ENCODE data around the gene SPAG17. TPM values are rescaled to one million over a fixed set of nuclear protein-coding genes. Genes with fewer than 3 reads are reported as not detected.

SPAG17 gene
- total RNA-seq, 1 experiment from 2014 or later = not detected

GRCh38 chr1:118085365-118085764 lies 99.7 kb downstream of the SPAG17 start:
- intact Hi-C loops (cut with micrococcal nuclease) = no loop called here
- ATAC-seq (no peak), DNase-seq (no peak)
- ChIA-PET CTCF (no interaction called here), POLR2A (ENCODE audit: unreplicated experiment) (no interaction called here)
- Histone ChIP-seq H3F3A (ENCODE audit: low read length, unreplicated experiment) (no peaks in the 10 kb centered on the region), H3K36me3 (ENCODE audit: low read depth, low read length) (no peaks in the 10 kb centered on the region), H3K27ac (ENCODE audit: low read length) (no peak overlapping the region), H3K4me1 (ENCODE audit: insufficient read depth, low read length) (no peaks in the 10 kb centered on the region), H3K4me3 (ENCODE audit: low read length) (no peak overlapping the region), H2AFZ (ENCODE audit: low read length) (no peak overlapping the region), H4K20me1 (ENCODE audit: low read length) (no peaks in the 10 kb centered on the region), H3K9ac (ENCODE audit: low read length) (no peak overlapping the region), H3K9me3 (ENCODE audit: low read length) (no peaks in the 10 kb centered on the region), H3K9me2 (replicated peaks; ENCODE audit: low read length) (no peaks in the 10 kb centered on the region), H3K4me2 (ENCODE audit: low read length) (no peak overlapping the region), H3K79me2 (ENCODE audit: low read length) (no peaks in the 10 kb centered on the region), H3K27me3 (ENCODE audit: low read length) (no peaks in the 10 kb centered on the region)
- BruUV-seq (replicated peaks) = no TSS peak
- TF ChIP-seq EZH2 (IDR thresholded peaks at IDR 0.05; ENCODE audit: low read length, unreplicated experiment) (no peak), CTCF (conservative IDR thresholded peaks at IDR 0.05; ENCODE audit: low read depth, low read length) (no peak), EZH2phosphoT487 (IDR thresholded peaks at IDR 0.05; ENCODE audit: borderline replicate concordance, low read length) (no peak)

GRCh38 chr1:118084400-118084799 lies 100.6 kb downstream of the SPAG17 start:
- Histone ChIP-seq H3K27me3 (ENCODE audit: low read length) (no peaks in the 10 kb centered on the region), H4K20me1 (ENCODE audit: low read length) (no peaks in the 10 kb centered on the region), H2AFZ (ENCODE audit: low read length) (no peak overlapping the region), H3K79me2 (ENCODE audit: low read length) (no peaks in the 10 kb centered on the region), H3K27ac (ENCODE audit: low read length) (no peak overlapping the region), H3F3A (ENCODE audit: low read length, unreplicated experiment) (no peaks in the 10 kb centered on the region), H3K4me3 (ENCODE audit: low read length) (no peak overlapping the region), H3K4me1 (ENCODE audit: insufficient read depth, low read length) (no peaks in the 10 kb centered on the region), H3K4me2 (ENCODE audit: low read length) (no peak overlapping the region), H3K36me3 (ENCODE audit: low read depth, low read length) (no peaks in the 10 kb centered on the region), H3K9ac (ENCODE audit: low read length) (no peak overlapping the region), H3K9me2 (replicated peaks; ENCODE audit: low read length) (no peaks in the 10 kb centered on the region), H3K9me3 (ENCODE audit: low read length) (no peaks in the 10 kb centered on the region)
- BruUV-seq (replicated peaks) = no TSS peak
- ChIA-PET CTCF (no interaction called here), POLR2A (ENCODE audit: unreplicated experiment) (no interaction called here)
- no peak for DNase-seq
- ATAC-seq = no peak
- TF ChIP-seq CTCF (conservative IDR thresholded peaks at IDR 0.05; ENCODE audit: low read depth, low read length) (no peak), EZH2 (IDR thresholded peaks at IDR 0.05; ENCODE audit: low read length, unreplicated experiment) (no peak)
- intact Hi-C loops (cut with micrococcal nuclease) = no loop called here

GRCh38 chr1:118082984-118083383 lies 102.0 kb downstream of the SPAG17 start:
- ChIA-PET CTCF (no interaction called here), POLR2A (ENCODE audit: unreplicated experiment) (no interaction called here)
- no TSS peak for BruUV-seq (replicated peaks)
- intact Hi-C loops (cut with micrococcal nuclease) = no loop called here
- Histone ChIP-seq H3K4me2 (ENCODE audit: low read length) (no peak overlapping the region), H3K79me2 (ENCODE audit: low read length) (no peaks in the 10 kb centered on the region), H3K27ac (ENCODE audit: low read length) (no peak overlapping the region), H3K4me1 (ENCODE audit: insufficient read depth, low read length) (no peaks in the 10 kb centered on the region), H3K27me3 (ENCODE audit: low read length) (no peaks in the 10 kb centered on the region), H3K36me3 (ENCODE audit: low read depth, low read length) (no peaks in the 10 kb centered on the region), H3F3A (ENCODE audit: low read length, unreplicated experiment) (no peaks in the 10 kb centered on the region), H3K9ac (ENCODE audit: low read length) (no peak overlapping the region), H3K9me2 (replicated peaks; ENCODE audit: low read length) (no peaks in the 10 kb centered on the region), H3K9me3 (ENCODE audit: low read length) (no peaks in the 10 kb centered on the region), H2AFZ (ENCODE audit: low read length) (no peak overlapping the region), H3K4me3 (ENCODE audit: low read length) (no peak overlapping the region), H4K20me1 (ENCODE audit: low read length) (no peaks in the 10 kb centered on the region)
- DNase-seq (no peak), ATAC-seq (no peak)
- no peak for TF ChIP-seq EZH2phosphoT487 (IDR thresholded peaks at IDR 0.05; ENCODE audit: borderline replicate concordance, low read length)
- TF ChIP-seq CTCF (conservative IDR thresholded peaks at IDR 0.05; ENCODE audit: low read depth, low read length) = no peak
- no peak for TF ChIP-seq EZH2 (IDR thresholded peaks at IDR 0.05; ENCODE audit: low read length, unreplicated experiment)
